OCI-LY1 (cell line): Measurements from ENCODE around the gene CARMIL1.

Experiments
- H2AFZ ChIP-seq: fragments of 200-600 bp; sonication (generic), shearing (Covaris generic); 2 replicates; pipeline ENCODE4 v1.6.0; 2014; ENCODE audit warnings: antibody characterized with exemption, mild to moderate bottlenecking, low read length
- H3F3A ChIP-seq: fragments of 200-600 bp; sonication (generic), shearing (Covaris generic); 2 replicates; pipeline ENCODE4 v1.6.0; 2014; ENCODE audit warnings: mild to moderate bottlenecking, antibody characterized with exemption, low read length, moderate library complexity; ENCODE audit not compliant: insufficient read depth
- H3K27ac ChIP-seq: fragments of 200-600 bp; sonication (generic); 2 replicates; pipeline ENCODE4 v1.5.1; 2014; ENCODE audit warnings: low read length, mixed run types, mild to moderate bottlenecking, low read depth; ENCODE audit not compliant: poor library complexity, severe bottlenecking
- H3K27me3 ChIP-seq: fragments of 200-600 bp; sonication (generic); 2 replicates; pipeline ENCODE4 v1.6.0; 2014; ENCODE audit warnings: antibody characterized with exemption, mild to moderate bottlenecking, low read length, moderate library complexity; ENCODE audit not compliant: insufficient read depth
- H3K36me3 ChIP-seq: fragments of 200-600 bp; sonication (generic); 2 replicates; pipeline ENCODE4 v1.6.1; 2014; ENCODE audit warnings: mild to moderate bottlenecking, antibody characterized with exemption, low read length, moderate library complexity, mixed read lengths; ENCODE audit not compliant: insufficient read depth
- H3K4me1 ChIP-seq: fragments of 200-600 bp; sonication (generic); 2 replicates; pipeline ENCODE4 v1.5.1; 2014; ENCODE audit warnings: mild to moderate bottlenecking, low read length, moderate library complexity; ENCODE audit not compliant: insufficient read depth, severe bottlenecking
- H3K4me2 ChIP-seq: fragments of 200-600 bp; sonication (generic), shearing (Covaris generic); 2 replicates; pipeline ENCODE4 v1.6.1; 2014; ENCODE audit warnings: low read length
- H3K4me3 ChIP-seq: fragments of 200-600 bp; sonication (generic); 2 replicates; pipeline ENCODE4 v1.5.1; 2014; ENCODE audit warnings: low read length, low read depth, mild to moderate bottlenecking, mixed read lengths; ENCODE audit not compliant: poor library complexity, severe bottlenecking
- H3K79me2 ChIP-seq: fragments of 200-600 bp; shearing (Covaris generic); 2 replicates; pipeline ENCODE4 v1.6.1; 2016; ENCODE audit warnings: mixed run types, low read length, mixed read lengths; ENCODE audit not compliant: insufficient read depth
- H3K9ac ChIP-seq: fragments of 200-600 bp; sonication (generic), shearing (Covaris generic); 2 replicates; pipeline ENCODE4 v1.6.1; 2014; ENCODE audit warnings: mild to moderate bottlenecking, low read length, mixed read lengths
- H3K9me2 ChIP-seq: fragments of 200-600 bp; sonication (generic), shearing (Covaris generic); 2 replicates; pipeline ENCODE4 v1.6.1; 2014; ENCODE audit warnings: low read depth, mild to moderate bottlenecking, low read length, mixed read lengths
- H3K9me3 ChIP-seq: fragments of 200-600 bp; shearing (Covaris generic); 2 replicates; pipeline ENCODE4 v1.6.1; 2014; ENCODE audit warnings: low read length, mixed read lengths
- H4K20me1 ChIP-seq: fragments of 200-600 bp; sonication (generic), shearing (Covaris generic); 2 replicates; pipeline ENCODE4 v1.6.0; 2016; ENCODE audit warnings: mild to moderate bottlenecking, low read length; ENCODE audit not compliant: insufficient read depth
- CTCF ChIP-seq: fragments of 200-600 bp; sonication (generic), shearing (Covaris generic); IDR thresholded peaks from 2 replicates; pipeline ENCODE4 v1.5.1; 2017; ENCODE audit warnings: mild to moderate bottlenecking, antibody characterized with exemption, low read length, moderate library complexity, mixed read lengths
- EZH2 ChIP-seq: fragments of 200-600 bp; sonication (generic), shearing (Covaris generic); IDR thresholded peaks from 2 replicates; pipeline ENCODE4 v1.8.0; 2017; ENCODE audit warnings: borderline replicate concordance, mixed run types, mild to moderate bottlenecking, antibody characterized with exemption, low read length, moderate library complexity, mixed read lengths

CARMIL1 gene

GRCh38 chr6:25290306-25291060 lies 11.3 kb downstream of the CARMIL1 start:
- Histone ChIP-seq H3F3A (no peaks in the 10 kb centered on the region), H2AFZ (no peak overlapping the region), H3K4me3 (no peak overlapping the region), H3K27me3 (no peaks in the 10 kb centered on the region), H3K4me2 (no peak overlapping the region), H3K9me2 (no peaks in the 10 kb centered on the region), H3K9ac (no peak overlapping the region), H3K27ac (no peak overlapping the region), H3K4me1 (no peaks in the 10 kb centered on the region), H3K79me2 (peaks cover 31% of the 10 kb centered on the region), H4K20me1 (no peaks in the 10 kb centered on the region), H3K36me3 (peaks cover 23% of the 10 kb centered on the region), H3K9me3 (no peaks in the 10 kb centered on the region)
- no peak for TF ChIP-seq EZH2
- no peak for TF ChIP-seq CTCF

- Histone ChIP-seq H2AFZ (no peak overlapping the region), H3K9me3 (no peaks in the 10 kb centered on the region), H3K36me3 (peaks cover 6% of the 10 kb centered on the region; the same call in 1 of the 2 replicates), H3K4me1 (peaks cover 17% of the 10 kb centered on the region), H3F3A (no peaks in the 10 kb centered on the region), H3K4me2 (no peak overlapping the region), H3K27me3 (no peaks in the 10 kb centered on the region), H3K27ac (no peak overlapping the region), H3K79me2 (peaks cover 19% of the 10 kb centered on the region), H3K9me2 (no peaks in the 10 kb centered on the region), H4K20me1 (no peaks in the 10 kb centered on the region), H3K4me3 (no peak overlapping the region), H3K9ac (no peak overlapping the region)
- no peak for TF ChIP-seq EZH2
- TF ChIP-seq CTCF, result no peak
These were observed 13.2 kb downstream of the CARMIL1 start for GRCh38 chr6:25292384-25292783.

GRCh38 chr6:25295651-25296050 lies 16.5 kb downstream of the CARMIL1 start:
- Histone ChIP-seq H3K79me2 (peaks cover 16% of the 10 kb centered on the region; the same call in 1 of the 2 replicates), H3K9me3 (no peaks in the 10 kb centered on the region), H3K9ac (no peak overlapping the region), H3K4me2 (no peak overlapping the region), H3F3A (no peaks in the 10 kb centered on the region), H3K4me1 (peaks cover 38% of the 10 kb centered on the region), H2AFZ (no peak overlapping the region), H3K9me2 (no peaks in the 10 kb centered on the region), H4K20me1 (0 out of 2 replicates have a peak, but pooled peaks cover 2% of the 10 kb centered on the region), H3K4me3 (no peak overlapping the region), H3K36me3 (no peaks in the 10 kb centered on the region), H3K27me3 (no peaks in the 10 kb centered on the region), H3K27ac (no peak overlapping the region)
- TF ChIP-seq CTCF (no peak), EZH2 (no peak)
